Hematopoietic multipotent progenitor cell (in vitro differentiated cells): ENCODE measurements around the gene EIF1AX. TPM values are rescaled to one million over a fixed set of nuclear protein-coding genes. Genes with fewer than 3 reads are reported as not detected.
A peak's percentile ranks its signal among the peaks of the same experiment; 100 is the strongest.
"Not testable (repeated sequence)": the region's sequence is repeated elsewhere in the genome, so short reads cannot be mapped to it uniquely, and the experiment has no call there.

Experiments used
- DNase-seq, 3 donors: peaks; one replicate each; pipeline ENCODE4 v3.0.0-alpha.2; 2011 to 2015; ENCODE audit warnings: low read depth in 2 of 3, low spot score in 2 of 3
- total RNA-seq: library from RNA; depleted of rRNA; stranded (reverse); fragments of >200 nt; gene quantifications from one replicate; pipeline ENCODE4 v1.2.3, GENCODE V29; 2012

The EIF1AX gene
- 10.8 TPM for total RNA-seq

- peak; percentile 95 to 98 (median 96) for DNase-seq
These were observed at the start of gene EIF1AX for GRCh38 chrX:20141281-20142220. EIF1AX (minus strand) TSS chrX:20141838; CDS start chrX:20141640, 198 bp downstream.

- no peak for DNase-seq
These were observed 47.5 kb upstream of the EIF1AX start for GRCh38 chrX:20189171-20189570.

GRCh38 chrX:20181598-20182329 lies 40.1 kb upstream of the EIF1AX start:
- DNase-seq, result peak in 2 of 3 donors; percentile 25 to 68

- DNase-seq, result no peak
These were observed 35.5 kb upstream of the EIF1AX start for GRCh38 chrX:20177093-20177492.

GRCh38 chrX:20173856-20174255 lies 32.2 kb upstream of the EIF1AX start:
- DNase-seq, result no peak

GRCh38 chrX:20173313-20173712 lies 31.7 kb upstream of the EIF1AX start:
- DNase-seq, result no peak

- no peak for DNase-seq
These were observed 30.2 kb upstream of the EIF1AX start for GRCh38 chrX:20171887-20172286.

- DNase-seq, result not testable (repeated sequence)
These were observed 20.9 kb upstream of the EIF1AX start for GRCh38 chrX:20162516-20162915.

GRCh38 chrX:20159797-20160385 lies 18.3 kb upstream of the EIF1AX start:
- DNase-seq, result no peak

GRCh38 chrX:20151689-20152088 lies 10.1 kb upstream of the EIF1AX start:
- DNase-seq, result no peak

- no peak for DNase-seq
These were observed 7.7 kb upstream of the EIF1AX start for GRCh38 chrX:20149326-20149725.

GRCh38 chrX:20147561-20147960 lies 5.9 kb upstream of the EIF1AX start:
- no peak for DNase-seq

- DNase-seq, result peak in 2 of 3 donors; percentile 8 to 28
These were observed 2.9 kb upstream of the EIF1AX start for GRCh38 chrX:20144491-20144890.

GRCh38 chrX:20143561-20143960 lies 1.9 kb upstream of the EIF1AX start:
- peak in 1 of 3 donors; percentile 11 for DNase-seq

GRCh38 chrX:20143111-20143510 lies 1.5 kb upstream of the EIF1AX start:
- DNase-seq, result no peak

GRCh38 chrX:20140420-20140819 lies 1.2 kb downstream of the EIF1AX start:
- DNase-seq, result no peak

- no peak for DNase-seq
These were observed 1.7 kb downstream of the EIF1AX start for GRCh38 chrX:20139966-20140365.

GRCh38 chrX:20135944-20136343 lies 5.7 kb downstream of the EIF1AX start:
- DNase-seq, result no peak

- DNase-seq, result no peak
These were observed 9.0 kb downstream of the EIF1AX start for GRCh38 chrX:20132666-20133065.

GRCh38 chrX:20130357-20130756 lies 11.3 kb downstream of the EIF1AX start:
- DNase-seq, result no peak

- no peak for DNase-seq
These were observed 12.1 kb downstream of the EIF1AX start for GRCh38 chrX:20129547-20129946.
